HepG2 (cell line): ENCODE measurements around the gene CHMP4B. TPM values are rescaled to one million over a fixed set of nuclear protein-coding genes. Genes with fewer than 3 reads are reported as not detected.
A peak's percentile ranks its signal among the peaks of the same experiment; 100 is the strongest.

Experiments
- BCL3 ChIP-seq: sonication (generic); formaldehyde crosslinking; IDR thresholded peaks from 2 replicates; pipeline ENCODE4 v1.5.1; 2020; ENCODE audit warnings: mild to moderate bottlenecking, missing genetic modification reagents, moderate library complexity
- CHCHD3 ChIP-seq: sonication (generic); formaldehyde crosslinking; IDR thresholded peaks from 2 replicates; pipeline ENCODE4 v1.8.0; 2022; ENCODE audit warnings: mild to moderate bottlenecking, missing genetic modification reagents, moderate library complexity
- ELF3 ChIP-seq: IDR thresholded peaks from 2 replicates; pipeline ENCODE4 v1.6.1; 2016; ENCODE audit warnings: missing genetic modification reagents, missing compliant biosample characterization
- GLMP ChIP-seq: sonication (generic); formaldehyde crosslinking; IDR thresholded peaks from 2 replicates; pipeline ENCODE4 v1.9.0; 2021; ENCODE audit warnings: missing genetic modification reagents, mild to moderate bottlenecking, borderline replicate concordance
- HIC2 ChIP-seq: sonication (generic); formaldehyde crosslinking; IDR thresholded peaks from 2 replicates; pipeline ENCODE4 v1.9.0; 2022; ENCODE audit warnings: low read depth, missing genetic modification reagents
- HIVEP1 ChIP-seq: sonication (generic); formaldehyde crosslinking; IDR thresholded peaks from 2 replicates; pipeline ENCODE4 v1.4.0; 2020; ENCODE audit warnings: mild to moderate bottlenecking, missing genetic modification reagents
- KDM4B ChIP-seq: sonication (generic); formaldehyde crosslinking; IDR thresholded peaks from 2 replicates; pipeline ENCODE4 v1.4.0; 2020; ENCODE audit warnings: missing genetic modification reagents
- MEF2D ChIP-seq: sonication (generic); formaldehyde crosslinking; IDR thresholded peaks from 2 replicates; pipeline ENCODE4 v1.5.1; 2020; ENCODE audit warnings: mild to moderate bottlenecking, missing genetic modification reagents
- MIXL1 ChIP-seq: IDR thresholded peaks from 2 replicates; pipeline ENCODE4 v1.6.1; 2016
- MYC ChIP-seq: sonication (generic); formaldehyde crosslinking; IDR thresholded peaks from 2 replicates; pipeline ENCODE4 v1.9.0; 2021; ENCODE audit warnings: missing genetic modification reagents, borderline replicate concordance
- NR2F6 ChIP-seq, 2 experiments: IDR thresholded peaks; 2 replicates each; pipeline ENCODE4 v1.6.1; 2016; ENCODE audit warnings: antibody characterized with exemption in 1 of 2, mild to moderate bottlenecking in 1 of 2
- PHF20 ChIP-seq: sonication (generic); formaldehyde crosslinking; IDR thresholded peaks from 2 replicates; pipeline ENCODE4 v1.5.0; 2020; ENCODE audit warnings: mild to moderate bottlenecking, missing genetic modification reagents
- PLRG1 ChIP-seq: fragments of 450-650 bp; conservative IDR thresholded peaks from 2 replicates; pipeline ENCODE4 v1.6.1; 2016
- PRPF4 ChIP-seq: fragments of 200-400 bp; formaldehyde crosslinking; IDR thresholded peaks from 2 replicates; pipeline ENCODE4 v1.6.1; 2016; ENCODE audit warnings: low read length, low read depth; ENCODE audit not compliant: poor library complexity, severe bottlenecking
- TBX2 ChIP-seq: sonication (generic); formaldehyde crosslinking; IDR thresholded peaks from 2 replicates; pipeline ENCODE4 v1.5.0; 2020; ENCODE audit warnings: missing genetic modification reagents, mild to moderate bottlenecking, borderline replicate concordance
- TCF7 ChIP-seq: sonication (generic); IDR thresholded peaks from 2 replicates; pipeline ENCODE4 v1.6.1; 2016; ENCODE audit warnings: antibody characterized with exemption, low read depth
- ZNF121 ChIP-seq: sonication (generic); formaldehyde crosslinking; IDR thresholded peaks from 2 replicates; pipeline ENCODE4 v1.5.0; 2020; ENCODE audit warnings: mild to moderate bottlenecking, missing genetic modification reagents
- ZNF331 ChIP-seq: sonication (generic); formaldehyde crosslinking; IDR thresholded peaks from 2 replicates; pipeline ENCODE4 v1.4.0; 2020; ENCODE audit warnings: missing genetic modification reagents
- ZNF430 ChIP-seq: sonication (generic); formaldehyde crosslinking; IDR thresholded peaks from 2 replicates; pipeline ENCODE4 v1.9.0; 2021; ENCODE audit warnings: mild to moderate bottlenecking, missing genetic modification reagents
- ZNF615 ChIP-seq: sonication (generic); formaldehyde crosslinking; IDR thresholded peaks from 2 replicates; pipeline ENCODE4 v1.5.0; 2020; ENCODE audit warnings: mild to moderate bottlenecking, missing genetic modification reagents, borderline replicate concordance
- polyA plus RNA-seq, 8 experiments: library from polyadenylated mRNA; depleted of rRNA in 3 of 8; stranded (reverse) in 7 of 8; unstranded in 1 of 8; fragments of >200 nt; fragmentation: Illumina TruSeq in 4 of 8; extraction: Trizol in 4 of 8; gene quantifications; 2 replicates each; pipeline versions ENCODE4 v1.2.1 to v1.2.3, GENCODE V29; 2011 to 2016; ENCODE audit warnings: low read depth in 4 of 8, missing spikeins in 1 of 8, mixed read lengths in 1 of 8; ENCODE audit not compliant: insufficient read depth in 1 of 8
- total RNA-seq, 5 experiments: library from RNA; depleted of rRNA; stranded (reverse); fragments of >200 nt; fragmentation: Illumina TruSeq; extraction: Trizol; gene quantifications; 2 replicates each; pipeline ENCODE4 v1.2.3, GENCODE V29; 2016; ENCODE audit warnings: low read depth in 1 of 5
- TF ChIP-seq, protein P1 (sequence below): sonication (generic); formaldehyde crosslinking; IDR thresholded peaks from 2 replicates; pipeline ENCODE4 v1.8.1; 2023; ENCODE audit warnings: missing genetic modification reagents, mild to moderate bottlenecking, borderline replicate concordance
- TF ChIP-seq, protein P2 (sequence below): sonication (generic); formaldehyde crosslinking; IDR thresholded peaks from 2 replicates; pipeline ENCODE4 v1.5.0; 2020; ENCODE audit warnings: mild to moderate bottlenecking, missing genetic modification reagents

The CHMP4B gene
- total and polyA plus RNA-seq, 2 of the 13 experiments (the other 11 are each of a cell fraction or from before 2014, with no cell fraction given), result 40.1 to 45.6 TPM

DNA sequence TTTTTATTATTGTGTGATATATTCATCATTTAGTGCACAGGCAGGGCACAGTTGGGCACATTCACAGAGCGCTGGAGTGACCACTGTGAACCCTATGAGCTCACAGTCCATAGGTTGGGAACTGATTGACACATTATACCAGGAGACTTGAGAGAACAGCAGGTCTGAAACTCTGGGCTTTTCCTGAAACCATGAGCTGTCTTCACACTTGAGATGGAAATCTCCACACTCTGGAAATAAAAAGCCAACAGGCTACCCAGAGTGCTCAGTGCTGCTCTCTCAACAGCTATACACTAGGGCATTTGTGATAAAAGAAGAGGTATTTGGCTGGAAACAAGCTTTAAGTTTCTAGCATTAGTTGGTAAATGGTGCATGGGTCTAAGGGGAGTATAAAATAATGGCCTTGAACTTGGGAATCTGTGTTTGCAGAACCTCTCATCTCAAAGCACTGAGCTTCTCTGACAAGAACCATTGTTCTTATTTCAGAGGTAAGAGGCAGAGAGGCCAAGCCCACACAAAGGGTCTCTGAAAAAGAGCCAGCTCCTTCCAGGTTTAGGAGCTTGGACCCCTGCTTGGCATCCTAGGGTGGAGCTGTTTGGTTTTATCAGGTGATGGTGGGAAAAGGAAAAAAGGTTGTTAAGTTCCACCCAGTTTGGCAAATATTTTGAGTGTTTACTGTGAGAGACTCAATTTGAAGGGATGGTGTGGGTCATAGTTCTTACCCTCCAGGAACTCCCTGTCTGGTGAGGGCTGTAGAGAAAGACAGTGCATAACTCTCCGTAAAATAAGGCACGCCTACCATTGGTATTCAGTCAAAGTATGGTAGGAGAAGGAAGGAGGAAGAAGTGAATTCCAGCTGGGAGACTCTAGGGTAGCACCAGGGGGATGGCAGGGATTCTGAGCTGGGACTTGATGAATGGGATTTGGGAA, 14.5 kb downstream of the CHMP4B start (continued):
- TF ChIP-seq ELF3 (CRISPR knock-in tag) (peak; percentile 44; the same call in 1 of the 2 replicates), ZNF615 (no peak), BCL3 (CRISPR knock-in tag) (0 out of 2 replicates have a peak, but pooled peaks have one; percentile 3), MIXL1 (0 out of 2 replicates have a peak, but pooled peaks have one; percentile 20), GLMP (CRISPR knock-in tag) (no peak), ZNF331 (CRISPR knock-in tag) (peak; percentile 57; the same call in 1 of the 2 replicates), ZNF121 (no peak), PLRG1 (no peak), TBX2 (peak; percentile 11; the same call in 1 of the 2 replicates), HIC2 (CRISPR knock-in tag) (peak; percentile 48; the same call in 1 of the 2 replicates), MEF2D (CRISPR knock-in tag) (no peak), NR2F6 (IDR thresholded peaks at IDR 0.05) (0 out of 2 replicates have a peak, but pooled peaks have one; percentile 32), NR2F6 (CRISPR knock-in tag; IDR thresholded peaks at IDR 0.05) (no peak), TCF7 (0 out of 2 replicates have a peak, but pooled peaks have one; percentile 30), PHF20 (no peak), CHCHD3 (0 out of 2 replicates have a peak, but pooled peaks have one; percentile 27), MYC (CRISPR knock-in tag) (no peak), KDM4B (CRISPR knock-in tag) (0 out of 2 replicates have a peak, but pooled peaks have one; percentile 15), ZNF430 (CRISPR knock-in tag) (peak; percentile 63; the same call in 1 of the 2 replicates), HIVEP1 (no peak), PRPF4 (no peak)
- TF ChIP-seq, protein P1, sequence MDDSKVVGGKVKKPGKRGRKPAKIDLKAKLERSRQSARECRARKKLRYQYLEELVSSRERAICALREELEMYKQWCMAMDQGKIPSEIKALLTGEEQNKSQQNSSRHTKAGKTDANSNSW (CRISPR knock-in tag), result no peak
- TF ChIP-seq, protein P2, sequence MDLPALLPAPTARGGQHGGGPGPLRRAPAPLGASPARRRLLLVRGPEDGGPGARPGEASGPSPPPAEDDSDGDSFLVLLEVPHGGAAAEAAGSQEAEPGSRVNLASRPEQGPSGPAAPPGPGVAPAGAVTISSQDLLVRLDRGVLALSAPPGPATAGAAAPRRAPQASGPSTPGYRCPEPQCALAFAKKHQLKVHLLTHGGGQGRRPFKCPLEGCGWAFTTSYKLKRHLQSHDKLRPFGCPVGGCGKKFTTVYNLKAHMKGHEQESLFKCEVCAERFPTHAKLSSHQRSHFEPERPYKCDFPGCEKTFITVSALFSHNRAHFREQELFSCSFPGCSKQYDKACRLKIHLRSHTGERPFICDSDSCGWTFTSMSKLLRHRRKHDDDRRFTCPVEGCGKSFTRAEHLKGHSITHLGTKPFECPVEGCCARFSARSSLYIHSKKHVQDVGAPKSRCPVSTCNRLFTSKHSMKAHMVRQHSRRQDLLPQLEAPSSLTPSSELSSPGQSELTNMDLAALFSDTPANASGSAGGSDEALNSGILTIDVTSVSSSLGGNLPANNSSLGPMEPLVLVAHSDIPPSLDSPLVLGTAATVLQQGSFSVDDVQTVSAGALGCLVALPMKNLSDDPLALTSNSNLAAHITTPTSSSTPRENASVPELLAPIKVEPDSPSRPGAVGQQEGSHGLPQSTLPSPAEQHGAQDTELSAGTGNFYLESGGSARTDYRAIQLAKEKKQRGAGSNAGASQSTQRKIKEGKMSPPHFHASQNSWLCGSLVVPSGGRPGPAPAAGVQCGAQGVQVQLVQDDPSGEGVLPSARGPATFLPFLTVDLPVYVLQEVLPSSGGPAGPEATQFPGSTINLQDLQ (CRISPR knock-in tag), result no peak
